Heart left ventricle (tissue), 16 donors: Measurements from ENCODE around the gene ENAH. TPM values are rescaled to one million over a fixed set of nuclear protein-coding genes. Genes with fewer than 3 reads are reported as not detected.

Experiments used
- ATAC-seq, 4 donors: fragments of 200-7000 bp; cut with Tn5 transposase; one replicate each; pipeline ENCODE4 v1.9.1; 2020 to 2022; ENCODE audit warnings: moderate library complexity in 4 of 4, mild to moderate bottlenecking in 3 of 4, moderate number of reproducible peaks in 1 of 4
- DNase-seq, 5 donors: peaks; one replicate each; pipeline ENCODE4 v3.0.0-alpha.2; 2020
- H3K27ac ChIP-seq, 12 donors: fragments of 200-600 bp; sonication (generic) in 4 of 12; one replicate each; pipeline versions ENCODE4 v1.5.0 to v1.8.0; 2016 to 2022; ENCODE audit warnings: mild to moderate bottlenecking in 2 of 12
- H3K27me3 ChIP-seq, 9 donors: fragments of 200-600 bp; sonication (generic) in 2 of 9; one replicate each; pipeline versions ENCODE4 v1.5.1 to v1.8.0; 2016 to 2022; ENCODE audit warnings: mild to moderate bottlenecking in 3 of 9
- H3K36me3 ChIP-seq, 9 donors: fragments of 200-600 bp; sonication (generic) in 2 of 9; one replicate each; pipeline versions ENCODE4 v1.5.0 to v1.8.0; 2018 to 2022; ENCODE audit warnings: mild to moderate bottlenecking in 2 of 9
- H3K4me1 ChIP-seq, 12 donors: fragments of 200-600 bp; sonication (generic) in 4 of 12; one replicate each; pipeline versions ENCODE4 v1.5.0 to v1.8.0; 2016 to 2022; ENCODE audit warnings: mild to moderate bottlenecking in 3 of 12
- H3K4me3 ChIP-seq, 12 donors: fragments of 200-600 bp; sonication (generic) in 4 of 12; one replicate each; pipeline versions ENCODE4 v1.5.0 to v1.8.0; 2017 to 2022; ENCODE audit warnings: mild to moderate bottlenecking in 9 of 12, moderate library complexity in 4 of 12
- H3K9me3 ChIP-seq, 12 donors: fragments of 200-600 bp; sonication (generic) in 4 of 12; one replicate each; pipeline versions ENCODE4 v1.5.0 to v1.8.0; 2016 to 2022; ENCODE audit warnings: mild to moderate bottlenecking in 1 of 12
- POLR2A ChIP-seq, 2 donors: fragments of 450-650 bp; IDR thresholded peaks; one replicate each; pipeline ENCODE4 v1.6.1; 2017; ENCODE audit warnings: antibody characterized with exemption in 2 of 2, mild to moderate bottlenecking in 2 of 2, moderate library complexity in 2 of 2
- WGBS, 4 donors: extraction: QIAGEN DNeasy Blood & Tissue Kit in 2 of 4; methylation state at CpG; one replicate each; pipeline versions ENCODE4 v1.1.5 to v1.1.7; 2013 to 2018; 5-methylcytosine and 5-hydroxymethylcytosine counted together
- intact Hi-C, 10 donors: fragments of 100-400 bp; cut with DNase I; formaldehyde crosslinking; loops; one replicate each; pipeline versions ENCODE4 v1.11.1 to v1.14.2; 2022
- polyA plus RNA-seq, 2 donors: library from polyadenylated mRNA; stranded (reverse); fragments of 200-250 nt; gene quantifications; one replicate each; pipeline ENCODE4 v1.2.3, GENCODE V29; 2013
- total RNA-seq, 9 donors: library from RNA; depleted of rRNA in 2 of 9; stranded (reverse); fragments of >200 nt in 2 of 9; fragmentation: NEBNext Ultra II Directional in 3 of 9; extraction: Animal tissue kit (Norgen Biotek cat#: 25700) in 3 of 9; gene quantifications; one replicate each; pipeline versions ENCODE4 v1.1.0 to v1.2.4, GENCODE V29; 2016 to 2023
- TF ChIP-seq, protein P1 (sequence below), 12 donors: fragments of 200-600 bp; sonication (generic) in 4 of 12; IDR thresholded peaks; one replicate each; pipeline versions ENCODE4 v1.5.0 to v1.8.0; 2018 to 2022; ENCODE audit warnings: antibody characterized with exemption in 12 of 12, mild to moderate bottlenecking in 5 of 12
- donor health status: ischemic (EF 13 %, LVEDD 7.1; RV severe dilation, severe dysfunction).
- donor health status: healthy with polysubstance abuse.
- donor health status: DM: no; HTN: yes; CAD: no.
- donor health status: DM: no; HTN: no; CAD: no.
- donor health status: ischemic (EF 25% LVEDD 6.9; RV normal size, moderate dysfunction).
- donor health status: ischemic (EF 25% LVEDD 5.7; RV mildly dilated, moderate dysfunction).
- donor health status: healthy.
- donor health status: DM: yes; HTN: yes; CAD: no.
- donor health status: ischemic (EF 35%, LVEDD 5.7; RV mildly dilated, moderate dysfunction).
- donor health status: nonischemic (EF 11% LVEDD 7.7; RV severe dilation, severe dysfunction).
- donor health status: DM: yes; HTN: yes; CAD: no.
- donor health status: PGD.
- donor health status: ischemic (EF 29% LVEDD 5.4; RV normal size, mild dysfunction).
- donor health status: nonischemic (EF 23%, LVEDD 6.1; RV moderate dilation, normal function).

ENAH gene
- total and polyA plus RNA-seq, 11 donors: 17.0 to 183 (median 86.1) TPM

DNA sequence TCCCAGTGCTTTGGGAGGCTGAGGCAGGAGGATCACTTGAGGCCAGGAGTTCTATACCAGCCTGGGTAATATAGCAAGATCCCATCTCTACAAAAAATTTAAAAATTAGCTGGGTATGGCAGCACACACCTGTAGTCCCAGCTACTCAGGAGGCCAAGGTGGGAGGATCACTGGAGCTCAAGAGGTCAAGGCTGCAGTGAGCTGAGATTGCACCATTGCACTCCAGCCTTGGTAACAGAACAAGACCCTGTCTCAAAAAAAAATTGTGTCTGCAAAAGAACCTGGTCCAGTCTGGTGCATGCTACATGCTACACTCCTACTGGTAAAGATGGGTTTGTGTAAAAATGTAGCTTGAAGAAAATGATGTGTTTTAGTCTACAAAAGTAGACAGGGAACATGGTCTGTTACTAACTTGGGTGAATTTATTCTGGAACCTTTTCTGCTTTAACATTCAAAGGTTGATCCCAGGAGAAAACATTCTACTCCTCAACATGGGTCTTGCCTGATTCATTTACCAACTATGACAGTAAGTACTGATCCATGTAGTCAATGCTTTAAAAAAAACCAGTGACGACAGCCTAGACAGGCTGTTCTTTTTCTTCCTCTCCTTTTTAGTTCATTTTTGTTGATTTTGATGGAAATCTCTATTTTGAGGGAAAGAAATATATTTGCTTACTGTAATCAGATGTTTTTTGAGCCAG, 32.7 kb upstream of the ENAH start:
- no peak for DNase-seq
- TF ChIP-seq, protein P1, sequence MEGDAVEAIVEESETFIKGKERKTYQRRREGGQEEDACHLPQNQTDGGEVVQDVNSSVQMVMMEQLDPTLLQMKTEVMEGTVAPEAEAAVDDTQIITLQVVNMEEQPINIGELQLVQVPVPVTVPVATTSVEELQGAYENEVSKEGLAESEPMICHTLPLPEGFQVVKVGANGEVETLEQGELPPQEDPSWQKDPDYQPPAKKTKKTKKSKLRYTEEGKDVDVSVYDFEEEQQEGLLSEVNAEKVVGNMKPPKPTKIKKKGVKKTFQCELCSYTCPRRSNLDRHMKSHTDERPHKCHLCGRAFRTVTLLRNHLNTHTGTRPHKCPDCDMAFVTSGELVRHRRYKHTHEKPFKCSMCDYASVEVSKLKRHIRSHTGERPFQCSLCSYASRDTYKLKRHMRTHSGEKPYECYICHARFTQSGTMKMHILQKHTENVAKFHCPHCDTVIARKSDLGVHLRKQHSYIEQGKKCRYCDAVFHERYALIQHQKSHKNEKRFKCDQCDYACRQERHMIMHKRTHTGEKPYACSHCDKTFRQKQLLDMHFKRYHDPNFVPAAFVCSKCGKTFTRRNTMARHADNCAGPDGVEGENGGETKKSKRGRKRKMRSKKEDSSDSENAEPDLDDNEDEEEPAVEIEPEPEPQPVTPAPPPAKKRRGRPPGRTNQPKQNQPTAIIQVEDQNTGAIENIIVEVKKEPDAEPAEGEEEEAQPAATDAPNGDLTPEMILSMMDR (IDR thresholded peaks at IDR 0.05): no peak
- TF ChIP-seq POLR2A (IDR thresholded peaks at IDR 0.05): no peak
- Histone ChIP-seq H3K9me3 (no peaks in the 10 kb centered on the region), H3K27me3 (no peaks in the 10 kb centered on the region), H3K4me1 (no peaks in the 10 kb centered on the region), H3K4me3 (no peak overlapping the region), H3K36me3 (no peaks in the 10 kb centered on the region), H3K27ac (no peak overlapping the region)
- 77 to 97% (median 94%) methylated on average over 1 of the region's 1 CpG for WGBS, 4 donors
- ATAC-seq: no peak
- intact Hi-C loops: no loop called here

- H3K9me3 ChIP-seq: no peaks in the 10 kb centered on the region
- H3K27ac ChIP-seq: no peak overlapping the region
- TF ChIP-seq POLR2A (IDR thresholded peaks at IDR 0.05): no peak
- TF ChIP-seq, protein P1 (IDR thresholded peaks at IDR 0.05): no peak
- H3K27me3 ChIP-seq: no peaks in the 10 kb centered on the region
- intact Hi-C loops: no loop called here
- ATAC-seq (no peak), DNase-seq (no peak)
- WGBS, 4 donors: 84 to 92% (median 90%) methylated on average over 4 of the region's 4 CpGs
- no peaks in the 10 kb centered on the region for H3K36me3 ChIP-seq
- H3K4me1 ChIP-seq: no peaks in the 10 kb centered on the region
- no peak overlapping the region for H3K4me3 ChIP-seq
These were observed 31.8 kb upstream of the ENAH start for GRCh38 chr1:225684741-225685140.

DNA sequence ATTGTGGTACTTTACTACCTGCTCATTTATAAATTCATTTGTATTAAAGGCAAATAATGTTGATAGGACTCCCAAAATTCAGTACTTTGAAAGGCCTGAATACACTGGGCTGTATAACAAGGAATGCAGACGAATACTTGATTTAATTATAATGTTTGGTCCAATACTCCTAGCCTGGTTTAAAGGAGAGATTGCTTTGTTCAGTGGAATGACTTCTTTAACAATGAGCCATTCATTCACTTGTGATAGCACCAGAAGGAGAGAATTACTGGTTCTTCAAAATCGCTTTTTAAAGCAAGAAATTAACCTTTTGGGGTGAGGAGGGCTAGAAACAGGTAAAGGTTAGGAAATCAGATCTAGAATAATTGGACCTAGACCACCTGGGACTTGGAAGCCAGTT, 28.3 kb upstream of the ENAH start:
- intact Hi-C loops: no loop called here
- 74 to 86% (median 82%) methylated on average over 2 of the region's 2 CpGs for WGBS, 4 donors
- TF ChIP-seq, protein P1 (IDR thresholded peaks at IDR 0.05): no peak
- no peak for TF ChIP-seq POLR2A (IDR thresholded peaks at IDR 0.05)
- no peak overlapping the region for H3K27ac ChIP-seq
- DNase-seq (no peak), ATAC-seq (no peak)
- H3K4me1 ChIP-seq: peaks cover 0 to 4% (median 0%) of the 10 kb centered on the region in 12 donors
- no peaks in the 10 kb centered on the region for H3K36me3 ChIP-seq
- H3K27me3 ChIP-seq: peaks cover 0 to 11% (median 0%) of the 10 kb centered on the region in 9 donors
- H3K4me3 ChIP-seq: no peak overlapping the region
- H3K9me3 ChIP-seq: no peaks in the 10 kb centered on the region

DNA sequence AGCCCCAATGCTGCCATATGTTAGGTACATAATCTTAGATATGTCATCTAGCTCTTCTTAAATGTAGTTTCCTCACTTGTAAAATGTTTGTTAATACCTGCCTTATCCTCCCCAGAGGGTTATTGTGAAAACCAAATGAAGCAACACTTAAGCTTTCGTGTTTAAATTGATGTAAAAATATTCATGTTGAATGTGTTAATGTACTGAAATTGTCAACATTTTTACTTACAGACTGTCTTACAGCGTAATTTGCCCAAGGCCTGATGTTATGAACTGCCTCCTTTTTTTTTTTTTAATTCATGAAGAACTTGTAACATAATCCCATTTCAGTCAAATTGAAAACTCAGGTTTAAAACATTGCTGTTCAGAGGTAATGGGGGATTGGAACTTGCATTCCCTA, 25.6 kb upstream of the ENAH start:
- no peaks in the 10 kb centered on the region for H3K9me3 ChIP-seq
- H3K36me3 ChIP-seq: no peaks in the 10 kb centered on the region
- intact Hi-C loops: no loop called here
- ATAC-seq (no peak), DNase-seq (no peak)
- peaks cover 0 to 7% (median 0%) of the 10 kb centered on the region in 12 donors for H3K4me1 ChIP-seq
- TF ChIP-seq, protein P1 (IDR thresholded peaks at IDR 0.05): no peak
- no peak for TF ChIP-seq POLR2A (IDR thresholded peaks at IDR 0.05)
- no peak overlapping the region for H3K4me3 ChIP-seq
- peaks cover 0 to 11% (median 0%) of the 10 kb centered on the region in 9 donors for H3K27me3 ChIP-seq
- WGBS, 4 donors: 94 to 97% (median 97%) methylated on average over 2 of the region's 2 CpGs
- H3K27ac ChIP-seq: no peak overlapping the region
